Measurements from ENCODE around the gene ROBO2.

ROBO2 gene

DNA sequence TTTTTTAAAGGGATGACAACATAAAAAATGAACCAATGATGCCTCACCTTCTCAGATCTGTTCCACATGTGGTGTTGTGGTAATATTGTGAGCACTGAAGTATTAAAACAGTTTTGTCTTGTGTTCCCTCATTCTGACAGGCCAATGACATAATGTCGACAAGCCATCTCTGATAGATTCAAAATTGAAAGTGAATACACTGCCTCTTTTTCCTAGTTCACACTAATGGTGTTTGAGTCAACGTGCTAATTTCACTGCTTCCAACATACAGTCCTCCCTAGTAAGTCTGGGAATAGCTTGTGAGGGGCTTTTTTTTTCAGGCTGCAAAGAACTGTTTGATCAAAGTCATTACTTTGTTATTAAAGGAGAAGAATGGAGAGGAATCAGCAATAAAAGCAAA is 82.8 kb downstream of the ROBO2 start:
- DNase-seq (ENCODE audit: low read depth), result no peak

DNA sequence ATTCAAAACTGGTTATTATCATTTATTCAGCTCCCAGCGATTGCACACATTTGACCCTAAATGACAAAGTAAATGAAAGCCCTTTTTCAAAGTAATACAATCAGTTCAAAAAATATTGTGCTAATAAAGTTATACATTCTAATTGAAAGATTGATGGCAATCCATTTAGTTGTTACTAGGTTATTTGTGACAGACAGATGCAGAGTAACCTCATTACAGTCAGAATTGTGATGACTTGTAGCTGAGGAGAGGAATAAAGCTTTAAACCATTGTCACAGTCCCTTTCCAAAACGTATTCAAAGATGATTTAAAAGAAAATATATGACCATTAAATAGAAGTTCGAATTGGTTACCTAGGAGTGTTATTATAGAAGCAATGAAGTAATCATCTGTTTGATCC is 86.1 kb downstream of the ROBO2 start:
- DNase-seq (ENCODE audit: low read depth), result no peak

DNA sequence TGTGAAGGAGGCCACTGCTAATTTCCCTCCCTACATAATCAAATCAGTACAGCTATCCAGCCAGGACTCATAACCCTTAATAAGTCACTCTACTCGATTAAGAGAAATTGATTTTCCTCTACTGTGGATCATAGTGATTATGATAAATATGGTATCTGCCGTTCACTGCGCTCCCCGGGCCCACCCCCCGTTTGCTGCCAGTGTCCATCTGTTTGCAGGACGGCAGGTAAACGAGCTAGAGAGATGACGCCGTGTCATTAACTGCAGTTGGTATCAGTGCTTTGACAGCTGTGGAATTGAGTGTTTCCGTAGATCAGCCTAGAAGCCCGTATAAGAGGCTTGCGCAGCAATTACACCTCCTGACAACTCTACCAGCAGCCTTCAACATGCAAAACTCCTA is 94.9 kb downstream of the ROBO2 start:
- no peak for DNase-seq (ENCODE audit: low read depth)

DNA sequence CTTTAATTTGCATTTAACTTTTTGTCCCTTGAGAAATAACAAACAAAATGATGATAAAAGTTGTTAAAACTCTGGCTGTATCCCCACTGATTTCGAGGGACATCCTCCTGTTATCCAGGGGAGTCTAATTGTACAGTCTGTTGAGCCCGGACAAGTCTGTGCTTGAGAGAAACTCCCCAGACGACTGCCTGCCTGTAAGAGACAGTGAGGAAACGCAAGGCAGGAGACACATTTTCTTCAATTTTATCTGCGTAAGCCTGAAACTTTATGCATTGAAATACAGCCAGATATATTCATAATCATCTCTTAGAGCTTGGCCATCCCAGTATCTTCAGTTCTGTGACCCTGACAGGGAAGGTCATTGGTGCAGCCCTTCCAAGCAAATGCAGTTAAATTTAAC is 97.7 kb downstream of the ROBO2 start:
- DNase-seq (ENCODE audit: low read depth), result no peak

DNA sequence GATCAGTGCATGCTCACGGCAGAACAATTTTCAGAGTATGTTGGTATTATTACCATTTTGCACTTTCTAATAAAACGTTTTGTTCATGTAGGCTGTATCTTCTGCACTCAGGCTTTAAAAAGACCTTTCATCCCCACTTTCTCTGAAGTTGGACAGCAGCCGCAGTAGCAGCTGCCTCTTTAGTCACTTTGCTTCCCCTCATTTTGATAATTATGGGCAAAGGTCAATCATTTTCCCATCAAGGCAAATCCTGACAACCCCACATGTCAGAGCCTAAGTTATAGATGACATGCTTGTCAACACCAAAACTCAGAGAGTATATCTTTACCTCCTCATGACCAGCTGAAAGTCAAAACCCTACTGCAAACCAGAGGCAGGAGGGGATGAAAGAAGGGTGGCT is 99.7 kb downstream of the ROBO2 start:
- no peak for DNase-seq (ENCODE audit: low read depth)

DNA sequence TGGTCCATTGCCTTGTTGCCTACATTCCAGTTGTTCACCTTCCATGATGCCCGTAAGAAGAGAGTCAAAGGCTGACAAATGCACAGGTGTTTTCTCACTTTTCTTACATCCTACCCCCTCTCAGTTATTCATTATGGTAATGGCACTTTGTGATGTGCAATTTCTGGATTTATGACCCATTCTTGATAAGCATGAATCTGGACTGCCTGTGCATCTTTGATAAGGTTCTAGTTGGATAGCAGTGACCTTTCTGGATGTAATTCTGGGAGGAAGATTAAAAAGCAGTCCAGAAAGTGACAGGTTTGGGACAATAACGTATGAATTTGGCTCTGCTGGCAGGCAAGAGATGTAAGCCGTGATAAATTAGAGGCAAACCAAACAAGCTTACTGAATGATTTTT is 101.5 kb downstream of the ROBO2 start:
- DNase-seq (ENCODE audit: low read depth), result no peak

DNA sequence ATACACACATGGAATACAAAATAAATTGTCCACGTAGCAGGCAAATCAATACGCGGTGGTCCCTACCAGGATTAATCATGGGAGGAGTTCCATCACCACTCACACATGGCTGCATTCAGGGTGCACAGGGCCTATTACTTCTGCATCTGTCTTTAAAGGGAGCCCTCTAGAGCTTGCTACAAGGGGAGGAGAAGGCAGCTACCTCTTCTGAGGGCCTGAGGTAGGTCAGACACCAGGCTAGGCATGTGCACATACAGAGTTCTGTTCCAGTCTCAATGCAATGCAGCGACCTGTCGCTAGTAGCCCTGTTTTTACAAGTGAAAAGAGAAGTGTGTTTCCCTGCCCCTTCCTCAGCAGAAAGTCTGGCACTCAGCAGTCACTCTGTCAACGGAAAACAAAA is 102.7 kb downstream of the ROBO2 start:
- DNase-seq (ENCODE audit: low read depth), result no peak

DNA sequence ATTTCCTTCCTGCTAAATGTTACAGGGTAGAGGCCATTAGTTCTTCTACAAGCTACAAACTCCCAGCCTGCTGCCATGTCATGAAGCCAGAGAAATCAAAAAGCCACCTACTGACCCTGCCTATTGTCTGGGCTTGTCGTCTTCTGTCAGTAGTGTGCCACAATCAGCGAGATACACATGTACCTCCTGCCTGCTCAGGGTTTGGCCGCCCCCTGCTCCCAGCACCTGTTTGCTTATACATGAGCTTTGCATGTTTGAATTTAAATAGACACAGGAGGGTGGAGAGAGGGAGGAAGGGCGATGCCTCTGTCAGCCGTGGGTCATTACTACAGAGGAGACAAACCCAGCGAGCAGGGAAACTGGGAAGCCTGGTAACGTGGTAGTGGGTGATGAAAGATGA is 106.1 kb downstream of the ROBO2 start:
- DNase-seq (ENCODE audit: low read depth), result no peak

DNA sequence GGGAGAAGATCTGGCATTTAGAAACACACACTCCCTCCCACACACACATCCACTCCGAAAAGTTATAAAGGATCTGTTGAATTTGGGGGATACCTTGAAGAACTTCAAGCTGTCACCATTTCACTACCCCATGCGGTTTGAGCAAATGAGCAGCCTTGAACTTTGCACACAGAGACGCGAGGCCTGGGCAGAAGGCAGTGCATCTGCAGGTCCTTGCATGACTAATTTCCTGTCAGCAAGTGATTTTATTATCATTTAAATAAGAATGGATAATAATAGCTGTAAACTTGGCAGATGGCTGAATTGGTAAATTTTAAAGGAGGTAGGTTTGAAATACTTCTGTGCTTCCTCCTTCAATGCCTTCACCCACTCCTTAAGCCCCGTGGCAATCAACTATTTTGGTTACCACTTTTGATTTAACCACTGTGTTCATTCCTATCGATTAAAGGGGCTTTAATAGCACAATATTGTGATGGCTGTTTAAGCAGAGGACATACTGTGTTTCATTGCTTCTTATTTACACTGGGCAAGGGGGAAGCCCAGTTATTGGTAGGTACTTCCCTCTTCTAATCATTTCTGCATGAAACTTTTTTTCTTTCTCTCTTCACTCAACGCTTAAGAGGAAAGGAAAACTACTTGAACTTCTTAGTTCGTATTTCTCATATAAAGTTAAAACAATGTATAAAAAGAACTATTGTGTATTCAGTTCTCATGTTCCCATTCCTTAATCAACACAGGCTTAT is 108.1 kb downstream of the ROBO2 start:
- no peak for DNase-seq (ENCODE audit: low read depth)

DNA sequence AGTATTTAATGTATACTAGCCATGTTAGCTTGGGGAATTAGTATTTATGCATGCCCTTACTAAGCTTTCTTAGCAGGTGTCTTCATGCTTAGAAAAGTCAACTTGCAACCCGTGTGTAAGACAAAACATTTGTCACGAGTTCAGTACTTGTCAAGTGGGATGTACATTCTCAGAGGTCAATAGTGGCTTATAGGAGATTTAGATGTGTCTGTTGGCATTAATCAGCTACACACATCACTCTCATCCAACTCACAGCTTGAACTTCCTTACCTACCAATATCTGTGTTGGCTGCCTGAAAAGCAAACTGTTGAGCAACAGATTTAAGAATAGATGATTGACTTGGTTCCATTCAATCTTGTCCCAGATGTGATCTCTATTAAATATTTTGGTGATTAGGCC is 109.5 kb downstream of the ROBO2 start:
- DNase-seq (ENCODE audit: low read depth), result no peak

DNA sequence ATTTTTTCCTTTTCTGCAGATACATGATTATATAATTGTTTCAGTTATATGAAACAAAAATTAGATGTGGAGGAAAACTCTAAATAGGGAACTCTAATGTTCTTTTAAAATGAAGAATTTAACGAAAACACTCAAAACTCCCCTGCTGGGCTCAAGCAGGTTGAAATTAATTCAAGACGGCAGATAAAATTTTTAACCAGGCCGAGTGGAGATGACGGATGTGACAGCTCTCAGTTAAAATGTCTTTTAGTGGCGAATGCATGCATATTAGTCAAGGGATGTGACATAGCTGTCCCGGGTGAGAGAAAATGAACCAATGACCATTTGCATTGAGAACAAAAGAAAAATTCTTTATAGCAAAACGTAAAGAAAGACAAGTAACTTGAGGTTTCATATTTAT is 110.1 kb downstream of the ROBO2 start:
- DNase-seq (ENCODE audit: low read depth), result no peak

DNA sequence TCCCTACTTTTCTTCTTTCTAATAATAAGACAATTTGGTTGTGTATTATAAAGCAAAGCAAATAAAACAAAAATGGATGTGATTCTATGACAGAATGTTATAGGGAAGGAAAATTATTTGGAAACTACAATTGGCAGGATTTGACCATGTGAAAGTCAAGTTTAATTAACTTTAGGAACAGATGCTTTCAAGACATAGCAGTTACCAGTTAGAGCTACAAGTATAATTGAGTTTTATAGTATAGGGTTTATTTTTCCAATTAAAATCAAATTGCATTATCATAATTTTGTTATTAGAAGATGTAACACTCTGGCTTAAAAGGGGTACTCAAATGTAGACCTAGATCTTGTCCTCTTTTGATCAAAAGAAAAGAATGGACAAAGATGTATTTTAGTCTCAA is 110.9 kb downstream of the ROBO2 start:
- DNase-seq (ENCODE audit: low read depth), result no peak

DNA sequence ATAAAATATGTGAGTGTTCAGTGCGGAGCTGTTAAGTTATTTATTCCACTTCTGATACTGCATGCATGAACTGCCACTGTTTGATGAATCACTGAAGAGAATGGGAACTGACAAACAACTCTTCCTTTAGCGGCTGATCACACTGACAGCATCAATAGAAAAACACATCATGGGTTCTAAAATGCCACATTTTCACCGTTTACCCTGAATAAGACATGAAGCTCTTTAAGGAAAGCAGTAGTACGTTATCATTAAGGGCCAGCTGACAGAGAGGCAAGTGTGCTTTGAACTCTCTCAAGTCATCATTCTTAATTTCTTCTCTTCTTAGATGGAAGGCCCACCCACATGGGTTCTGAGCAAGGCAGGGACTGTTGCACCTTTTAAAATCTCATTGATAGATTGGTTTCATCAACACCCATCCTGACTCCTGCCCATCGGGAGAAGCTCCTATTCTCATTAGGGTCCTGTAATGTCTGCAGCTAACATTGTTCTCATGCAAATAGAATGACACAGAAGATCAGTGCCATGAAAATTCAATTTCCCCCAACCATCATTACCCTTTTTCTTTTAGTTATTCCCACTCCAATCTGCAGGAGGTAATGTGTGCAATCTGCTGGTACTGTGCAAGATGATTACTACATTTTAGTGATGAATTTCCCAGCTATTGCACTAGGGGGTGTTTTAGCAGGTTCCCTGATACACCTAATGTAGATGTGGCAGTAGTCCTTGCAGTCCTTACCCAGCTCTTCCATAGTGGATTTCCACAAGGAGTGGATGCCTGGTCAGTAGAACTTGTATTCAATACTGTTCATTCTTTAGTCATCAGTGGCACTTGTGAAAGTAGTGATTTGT is 119.1 kb downstream of the ROBO2 start:
- no peak for DNase-seq (ENCODE audit: low read depth)

DNA sequence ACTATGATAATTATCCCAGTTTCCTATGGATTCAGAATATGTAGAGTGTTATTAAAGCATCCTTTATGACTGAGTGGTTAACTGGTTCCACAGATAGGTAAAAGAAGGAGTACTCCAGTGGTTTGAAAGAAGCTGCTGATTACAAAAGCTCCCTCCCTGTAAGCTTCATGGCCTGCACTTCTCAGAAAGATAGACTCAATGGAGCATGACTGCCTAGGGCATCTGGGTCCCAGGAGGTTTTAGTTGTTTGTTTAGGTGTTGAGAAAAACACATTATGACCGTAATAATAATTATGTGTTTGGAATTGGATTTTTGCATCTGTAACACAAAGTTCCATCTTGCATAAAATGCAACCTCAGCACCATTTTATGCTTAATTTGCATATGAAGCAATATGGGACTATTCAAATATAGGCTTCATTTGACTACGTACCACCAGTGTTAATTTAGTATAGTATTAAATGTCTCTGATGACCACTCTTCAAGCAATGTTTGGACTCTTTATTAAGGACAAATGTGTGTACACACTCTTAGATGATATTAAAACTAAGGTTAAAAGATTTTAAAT is 121.1 kb downstream of the ROBO2 start:
- no peak for DNase-seq (ENCODE audit: low read depth)

DNA sequence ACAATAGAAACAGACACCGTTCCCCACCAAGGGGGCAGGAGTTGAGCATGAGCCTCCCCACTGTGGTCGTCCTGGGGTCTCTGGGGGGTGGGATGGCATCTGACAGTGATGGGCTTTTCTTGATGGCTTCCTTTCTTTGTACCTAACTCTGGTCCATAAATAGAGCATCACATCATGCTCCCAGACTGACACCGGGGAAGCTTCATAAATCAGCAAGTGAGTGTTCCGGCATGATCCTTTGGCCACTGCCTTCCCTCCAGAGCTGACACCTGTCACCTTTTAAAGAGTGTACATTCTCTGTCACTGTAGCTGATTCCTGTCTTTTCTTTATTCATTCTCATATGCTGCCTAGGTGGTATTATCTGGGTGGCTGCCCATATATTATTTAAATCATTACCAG is 129.9 kb downstream of the ROBO2 start:
- no peak for DNase-seq (ENCODE audit: low read depth)

DNA sequence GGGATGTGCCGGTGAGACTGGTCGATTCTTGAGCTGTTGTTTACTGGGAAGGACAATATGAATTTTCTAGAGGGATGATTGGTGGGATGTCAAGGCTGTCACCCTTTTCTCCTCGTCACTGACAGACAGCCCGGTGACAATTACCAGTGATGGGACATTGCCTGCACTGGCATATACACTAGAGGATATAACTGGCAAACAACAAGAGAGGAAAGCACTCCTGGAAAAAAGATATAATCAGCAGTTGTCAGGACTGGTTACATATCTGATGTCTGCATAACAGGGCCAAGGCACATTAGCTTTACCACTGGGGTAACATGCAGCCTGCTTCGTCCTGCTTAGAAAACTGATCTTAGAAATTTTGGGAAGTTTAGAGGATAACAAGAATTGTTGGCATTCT is 131.1 kb downstream of the ROBO2 start:
- DNase-seq (ENCODE audit: low read depth), result no peak

DNA sequence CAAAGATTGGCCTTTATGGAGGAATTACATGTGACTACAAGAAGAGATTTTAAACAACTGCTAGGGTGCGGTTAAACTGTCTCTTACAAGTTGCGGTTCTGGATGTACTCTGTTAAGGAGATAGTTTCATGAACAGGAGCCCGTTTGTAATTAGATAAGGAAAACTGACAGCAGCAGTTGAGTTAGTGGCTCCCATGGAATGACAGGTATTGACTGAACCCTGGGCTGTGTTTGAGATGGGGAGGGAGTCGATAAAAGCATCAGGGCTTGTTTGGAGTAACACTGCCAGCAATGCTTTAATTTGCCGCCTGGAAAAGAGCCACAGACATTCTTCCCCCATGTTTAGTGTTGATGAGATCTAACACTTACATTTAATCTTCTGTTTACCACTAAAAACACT is 139.9 kb downstream of the ROBO2 start:
- no peak for DNase-seq (ENCODE audit: low read depth)

DNA sequence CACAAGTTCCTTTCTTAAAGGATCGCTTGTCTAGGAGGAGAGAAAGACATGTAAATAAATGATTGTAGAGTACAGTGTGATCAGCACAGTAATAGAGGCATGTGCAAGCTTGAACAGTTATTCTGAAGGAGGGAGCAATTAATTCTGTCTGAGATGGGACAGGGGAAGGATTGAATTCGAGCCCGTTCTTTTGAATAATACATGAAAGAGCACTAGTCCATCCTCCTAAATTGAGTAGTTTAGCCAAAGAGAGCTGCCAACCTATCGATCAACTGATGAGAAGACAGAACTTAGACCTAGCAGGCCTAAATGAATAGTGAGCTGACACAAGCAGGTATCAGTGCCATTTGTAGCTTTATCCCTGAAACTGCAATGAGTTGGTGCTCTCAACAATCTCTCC is 142.4 kb downstream of the ROBO2 start:
- no peak for DNase-seq (ENCODE audit: low read depth)

DNA sequence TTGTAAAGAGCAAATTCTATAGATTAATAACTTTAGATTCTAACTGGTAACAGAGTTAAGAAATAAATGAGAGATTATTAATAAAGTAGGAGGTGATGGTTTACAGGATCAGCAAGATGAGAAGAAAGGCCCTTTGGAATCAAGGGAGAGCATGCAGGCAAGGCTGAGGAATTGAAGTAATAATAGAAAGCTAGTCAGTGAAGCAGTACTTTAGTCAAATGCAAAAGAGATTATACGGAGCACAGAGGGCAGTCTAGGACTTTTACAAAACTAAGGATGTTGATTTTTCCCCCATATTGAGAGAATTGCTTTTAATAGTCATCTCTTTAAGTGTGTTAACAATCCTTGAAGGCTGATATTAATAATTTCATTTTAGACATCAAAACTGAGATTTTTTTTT is 146.4 kb downstream of the ROBO2 start:
- no peak for DNase-seq (ENCODE audit: low read depth)

DNA sequence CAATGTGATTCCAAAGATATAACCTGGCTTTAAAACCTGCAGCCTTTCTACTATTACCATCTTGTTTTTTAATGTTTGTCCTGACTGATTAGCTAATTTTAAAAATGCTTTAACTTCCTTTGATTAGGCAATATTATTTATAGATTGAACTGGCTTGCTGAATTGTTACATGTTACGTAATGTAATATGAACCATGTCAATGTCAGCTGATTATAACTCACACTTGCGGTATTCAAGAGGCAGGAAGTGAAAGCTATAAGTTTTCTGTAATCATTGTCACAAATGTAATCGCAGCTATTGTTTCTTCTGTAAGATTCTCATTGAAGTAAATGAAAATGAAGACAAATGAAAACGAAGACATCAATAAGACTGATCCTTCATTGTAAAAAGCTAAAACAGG is 146.8 kb downstream of the ROBO2 start:
- no peak for DNase-seq (ENCODE audit: low read depth)

DNA sequence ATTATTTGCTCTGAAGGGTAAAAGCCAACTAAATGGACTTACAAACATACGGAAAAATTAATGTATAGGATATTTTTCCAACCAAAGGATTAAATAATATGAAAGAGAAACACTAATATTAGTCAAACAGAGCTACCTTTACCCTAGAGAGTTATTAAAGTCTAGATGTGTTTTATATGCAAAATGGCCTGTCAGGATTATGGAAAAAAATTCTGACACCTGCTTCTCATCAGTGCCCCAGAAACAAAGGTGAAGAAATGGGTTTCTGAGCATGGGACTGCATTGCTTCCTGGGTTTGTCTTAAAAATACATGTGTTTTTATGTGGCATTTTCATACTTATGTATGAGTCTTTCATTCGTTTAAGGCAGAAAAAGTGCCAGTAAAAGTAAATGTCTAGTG is 148.3 kb downstream of the ROBO2 start:
- DNase-seq (ENCODE audit: low read depth), result no peak

DNA sequence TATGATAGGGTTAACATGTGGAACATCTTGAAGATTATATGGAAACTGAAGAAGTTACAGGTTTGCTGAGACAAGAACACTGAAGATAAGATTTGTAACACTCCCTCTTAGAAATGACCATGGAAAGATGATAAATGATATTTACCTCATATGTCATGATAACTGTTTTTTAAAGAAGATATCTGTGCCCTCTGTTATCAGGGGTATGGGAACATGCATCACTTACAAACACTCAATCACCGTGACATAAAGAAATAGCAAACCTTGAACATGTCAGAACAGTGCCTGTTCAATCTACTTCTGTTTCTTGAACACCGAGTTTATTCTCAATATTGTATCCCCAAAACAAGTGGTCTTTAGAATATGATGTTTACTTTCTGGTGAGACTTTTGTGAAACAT is 149.4 kb downstream of the ROBO2 start:
- DNase-seq (ENCODE audit: low read depth), result no peak

DNA sequence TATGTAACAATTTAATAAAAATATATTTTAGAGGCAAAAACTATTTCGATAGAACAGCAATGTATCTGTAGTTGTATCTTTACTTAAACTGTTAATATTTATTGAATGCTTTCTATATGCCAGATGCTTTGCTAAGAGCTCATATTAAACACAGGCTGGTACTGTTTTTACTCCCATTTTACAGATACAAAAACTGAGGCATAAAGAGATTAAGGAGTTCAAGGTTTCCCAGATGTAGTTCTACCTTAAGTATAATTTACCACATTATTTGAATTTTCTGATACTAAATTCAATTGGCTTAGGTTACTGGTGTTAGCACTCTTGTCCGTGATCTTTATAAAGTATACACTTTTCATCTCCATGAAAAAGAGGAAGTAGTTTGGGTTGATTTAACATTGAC is 149.8 kb downstream of the ROBO2 start:
- DNase-seq (ENCODE audit: low read depth), result no peak

All from activated T-cell treated with anti-CD3 and anti-CD28 coated beads for 1 hour (primary cell).